Liver (tissue), 10 donors: ENCODE results near the gene OPTN. TPM values are rescaled to one million over a fixed set of nuclear protein-coding genes. Genes with fewer than 3 reads are reported as not detected.

Experiments
- DNase-seq: peaks from one replicate; pipeline ENCODE4 v3.0.0-alpha.2; 2017; ENCODE audit warnings: low spot score
- H3K27ac ChIP-seq, 2 donors: one replicate each; pipeline ENCODE4 v1.7.0; 2013; ENCODE audit warnings: inconsistent platforms in 2 of 2, low read length in 2 of 2, control low read depth in 1 of 2, low read depth in 1 of 2, mild to moderate bottlenecking in 1 of 2
- H3K27me3 ChIP-seq, 4 donors: one replicate each; pipeline versions ENCODE4 v1.6.1 to v1.7.0; 2013; ENCODE audit warnings: low read length in 3 of 4, inconsistent platforms in 1 of 4, mild to moderate bottlenecking in 1 of 4, moderate library complexity in 1 of 4; ENCODE audit not compliant: control insufficient read depth in 4 of 4, insufficient read depth in 4 of 4
- H3K36me3 ChIP-seq, 4 donors: one replicate each; pipeline versions ENCODE4 v1.6.1 to v1.7.0; 2013; ENCODE audit warnings: low read length in 3 of 4, mild to moderate bottlenecking in 3 of 4, low read depth in 1 of 4, moderate library complexity in 1 of 4; ENCODE audit not compliant: control insufficient read depth in 4 of 4, insufficient read depth in 3 of 4
- H3K4me1 ChIP-seq, 4 donors: one replicate each; pipeline versions ENCODE4 v1.6.1 to v1.7.0; 2013; ENCODE audit warnings: low read length in 3 of 4, mild to moderate bottlenecking in 3 of 4, moderate library complexity in 1 of 4; ENCODE audit not compliant: control insufficient read depth in 4 of 4, insufficient read depth in 4 of 4
- H3K4me3 ChIP-seq, 3 donors: one replicate each; pipeline versions ENCODE4 v1.6.1 to v1.7.0; 2013; ENCODE audit warnings: low read length in 3 of 3, control low read depth in 1 of 3, low read depth in 1 of 3, mild to moderate bottlenecking in 1 of 3
- H3K9ac ChIP-seq, 2 donors: one replicate each; pipeline ENCODE4 v1.7.0; 2013; ENCODE audit warnings: low read length in 2 of 2, mild to moderate bottlenecking in 2 of 2, moderate library complexity in 2 of 2, control low read depth in 1 of 2, low read depth in 1 of 2
- H3K9me3 ChIP-seq, 4 donors: one replicate each; pipeline versions ENCODE4 v1.6.1 to v1.7.0; 2013; ENCODE audit warnings: low read length in 3 of 4; ENCODE audit not compliant: control insufficient read depth in 4 of 4
- CTCF ChIP-seq: fragments of 150-350 bp; IDR thresholded peaks from 2 replicates; pipeline ENCODE4 v1.5.1; 2017; ENCODE audit warnings: improper control_type of control experiment, low read depth, low read length; ENCODE audit not compliant: missing input control
- EGR1 ChIP-seq, 2 donors: IDR thresholded peaks; 2 replicates each; pipeline ENCODE4 v1.6.1; 2016 to 2018; ENCODE audit warnings: antibody characterized with exemption in 2 of 2, low read depth in 2 of 2
- FOXA2 ChIP-seq: IDR thresholded peaks from 2 replicates; pipeline ENCODE4 v1.6.1; 2016; ENCODE audit warnings: antibody characterized with exemption
- HNF4A ChIP-seq, 2 donors: conservative IDR thresholded peaks; 2 replicates each; pipeline ENCODE4 v1.6.1; 2016; ENCODE audit warnings: antibody characterized with exemption in 2 of 2, mild to moderate bottlenecking in 2 of 2
- HNF4G ChIP-seq: IDR thresholded peaks from 2 replicates; pipeline ENCODE4 v1.6.1; 2016; ENCODE audit warnings: antibody characterized with exemption
- NR2F2 ChIP-seq: IDR thresholded peaks from 2 replicates; pipeline ENCODE4 v1.6.1; 2016; ENCODE audit warnings: antibody characterized with exemption
- RXRA ChIP-seq, 2 donors: IDR thresholded peaks; 2 replicates each; pipeline ENCODE4 v1.6.1; 2017 to 2018; ENCODE audit warnings: antibody characterized with exemption in 2 of 2, mild to moderate bottlenecking in 1 of 2
- SP1 ChIP-seq: IDR thresholded peaks from 2 replicates; pipeline ENCODE4 v1.6.1; 2018; ENCODE audit warnings: antibody characterized with exemption, mild to moderate bottlenecking
- TAF1 ChIP-seq: conservative IDR thresholded peaks from 2 replicates; pipeline ENCODE4 v1.6.1; 2016; ENCODE audit warnings: antibody characterized with exemption, mild to moderate bottlenecking
- WGBS: extraction: QIAGEN DNeasy Blood & Tissue Kit; methylation state at CpG from one replicate; pipeline ENCODE4 v1.1.7; 2013; 5-methylcytosine and 5-hydroxymethylcytosine counted together
- polyA plus RNA-seq, 2 donors: library from polyadenylated mRNA; stranded (reverse) in 1 of 2; unstranded in 1 of 2; fragments of 200-250 nt in 1 of 2; fragments of >200 nt in 1 of 2; fragmentation: Nextera tagmentation in 1 of 2; extraction: Ambion mirVana in 1 of 2; gene quantifications; one replicate each; pipeline versions ENCODE4 v1.2.1 to v1.2.3, GENCODE V29; 2013 to 2015
- small RNA-seq: library from RNA; depleted of rRNA; stranded (forward); fragments of <200 nt; gene quantifications from one replicate; pipeline ENCODE3, GENCODE V24; 2014
- total RNA-seq, 2 donors: library from RNA; depleted of rRNA; stranded (reverse); fragments of >200 nt; gene quantifications; one replicate each; pipeline ENCODE4 v1.2.3, GENCODE V29; 2014
- TF ChIP-seq, protein P1 (sequence below): IDR thresholded peaks from 2 replicates; pipeline ENCODE4 v1.6.1; 2016; ENCODE audit warnings: antibody characterized with exemption
- donor health status: healthy.
- donor health status: healthy.
- donor health status: healthy.
- donor health status: healthy.
- donor health status: healthy.

The OPTN gene
- total and polyA plus RNA-seq, 4 donors = 21.5 to 42.0 (median 34.2) TPM

DNA sequence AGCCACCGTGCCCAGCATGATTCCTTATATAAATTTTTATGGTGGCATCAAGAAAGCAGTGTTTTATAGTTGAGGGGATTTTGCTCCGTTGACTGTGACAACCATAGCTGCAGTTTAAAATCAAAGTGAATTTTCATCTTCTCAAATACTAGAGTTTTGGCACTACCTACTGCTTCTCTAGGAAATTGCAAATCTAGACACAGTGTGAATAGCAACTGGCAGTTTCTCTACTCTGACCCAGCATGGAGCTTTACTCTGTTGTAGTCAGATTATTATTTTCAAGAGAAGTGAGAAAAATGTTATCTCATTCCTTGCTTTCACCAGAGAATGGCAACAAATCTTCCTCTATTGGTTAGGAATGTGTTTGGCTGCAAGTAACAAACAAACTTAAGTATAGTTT, 84.3 kb downstream of the OPTN start:
- peaks cover 0 to 2% (median 0%) of the 10 kb centered on the region in 4 donors for H3K4me1 ChIP-seq
- 68% methylated on average over 2 of the region's 2 CpGs for WGBS
- H3K4me3 ChIP-seq = no peak overlapping the region
- no peak for DNase-seq
- H3K27ac ChIP-seq = no peak overlapping the region
- H3K27me3 ChIP-seq = no peaks in the 10 kb centered on the region
- H3K9me3 ChIP-seq = no peaks in the 10 kb centered on the region
- H3K36me3 ChIP-seq = no peaks in the 10 kb centered on the region
- no peak overlapping the region for H3K9ac ChIP-seq
- TF ChIP-seq EGR1 (IDR thresholded peaks at IDR 0.05; ENCODE audit: low read depth in 2 of 2) (no peak), TAF1 (no peak), CTCF (no peak), HNF4A (conservative IDR thresholded peaks at IDR 0.05) (no peak), RXRA (IDR thresholded peaks at IDR 0.05) (no peak), FOXA2 (no peak)

DNA sequence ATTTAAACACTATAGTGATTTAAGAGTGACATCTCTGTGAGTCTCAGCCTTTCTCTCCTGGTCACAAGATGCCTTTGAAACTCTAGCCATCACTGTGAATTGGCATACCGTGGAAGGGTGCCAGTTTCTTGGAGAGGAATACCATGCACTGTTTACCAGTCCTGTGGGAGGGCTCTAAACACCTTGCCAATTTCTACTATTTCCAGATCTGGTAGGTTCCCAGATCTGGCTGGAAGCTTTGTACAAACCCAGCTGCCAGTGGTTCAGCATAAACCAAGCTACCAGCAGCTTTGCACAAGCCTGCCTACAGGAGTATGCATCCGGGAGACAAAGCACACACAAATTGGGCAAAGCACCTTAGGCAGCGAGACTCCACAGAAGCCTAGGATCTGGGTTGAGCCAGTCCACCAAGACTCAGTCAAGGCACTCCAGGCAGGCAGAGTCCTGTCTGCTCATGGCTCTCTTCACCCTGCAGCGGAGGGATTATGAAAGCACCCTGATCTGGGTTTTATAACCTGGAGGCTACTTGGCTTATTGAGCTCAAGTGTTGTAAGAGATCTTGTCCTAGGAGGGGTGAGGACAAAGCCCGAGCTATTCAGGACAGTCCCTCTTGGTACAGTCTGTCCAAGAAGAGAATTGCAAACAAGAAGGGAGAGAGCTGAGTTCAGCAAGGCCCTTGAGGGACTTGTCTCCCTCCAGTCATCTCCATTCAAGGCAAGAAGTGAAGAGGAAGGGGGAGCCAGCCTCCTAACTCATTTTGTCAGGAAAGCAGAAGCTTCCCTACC, 85.0 kb downstream of the OPTN start:
- Histone ChIP-seq H3K27me3 (no peaks in the 10 kb centered on the region), H3K27ac (no peak overlapping the region), H3K36me3 (no peaks in the 10 kb centered on the region), H3K9ac (no peak overlapping the region), H3K9me3 (no peaks in the 10 kb centered on the region), H3K4me1 (peaks cover 0 to 2% (median 0%) of the 10 kb centered on the region in 4 donors), H3K4me3 (no peak overlapping the region)
- peak; percentile 31 for TF ChIP-seq SP1
- TF ChIP-seq RXRA (IDR thresholded peaks at IDR 0.05) = peak in 1 of 2 donors; percentile 6
- TF ChIP-seq HNF4A (conservative IDR thresholded peaks at IDR 0.05) = peak; percentile 11 to 15
- TF ChIP-seq TAF1 = no peak
- DNase-seq = no peak
- 55% methylated on average over 5 of the region's 5 CpGs for WGBS

DNA sequence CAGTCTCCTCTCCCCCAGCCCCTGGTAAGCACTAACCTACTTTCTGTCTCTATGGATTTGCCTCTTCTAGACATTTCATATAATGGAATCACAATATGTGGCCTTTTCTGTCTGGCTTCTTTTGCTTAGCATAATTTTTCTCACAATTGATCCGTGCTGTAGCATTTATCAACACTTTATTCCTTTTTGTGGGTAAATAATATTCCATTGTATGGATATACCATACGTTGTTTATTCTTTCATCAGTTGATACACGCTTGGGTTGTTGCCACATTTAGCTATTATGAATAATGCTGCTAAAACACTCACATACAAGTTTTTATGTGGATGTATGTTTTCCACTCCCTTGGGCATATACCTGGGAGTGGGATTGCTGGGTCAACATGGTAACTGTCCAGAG, 87.2 kb downstream of the OPTN start:
- TF ChIP-seq, protein P1, sequence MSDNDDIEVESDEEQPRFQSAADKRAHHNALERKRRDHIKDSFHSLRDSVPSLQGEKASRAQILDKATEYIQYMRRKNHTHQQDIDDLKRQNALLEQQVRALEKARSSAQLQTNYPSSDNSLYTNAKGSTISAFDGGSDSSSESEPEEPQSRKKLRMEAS = no peak
- no peak for TF ChIP-seq NR2F2
- no peak for TF ChIP-seq HNF4G
- no peak for TF ChIP-seq SP1
- no peak for TF ChIP-seq RXRA (IDR thresholded peaks at IDR 0.05)
- no peak overlapping the region for H3K4me3 ChIP-seq
- 96% methylated on average over 3 of the region's 3 CpGs for WGBS
- no peaks in the 10 kb centered on the region for H3K9me3 ChIP-seq
- peaks cover 0 to 2% (median 0%) of the 10 kb centered on the region in 4 donors for H3K4me1 ChIP-seq
- no peaks in the 10 kb centered on the region for H3K27me3 ChIP-seq
- H3K36me3 ChIP-seq = no peaks in the 10 kb centered on the region
- H3K9ac ChIP-seq = no peak overlapping the region
- no peak overlapping the region for H3K27ac ChIP-seq
- DNase-seq = no peak

Small RNA genes within 50 kb of the gene (small RNA-seq; reads per million reads assigned to genes)
- not detected for gene SNRPGP5

Other genes with a start within 250 kb of the OPTN start
- 1 to 10 TPM; 6.5 to 6.6 TPM for gene CCDC3, start 98.5 kb upstream of the OPTN start, total RNA-seq
- gene CCDC3, start 98.5 kb upstream of the OPTN start, polyA plus RNA-seq = 10 to 100 TPM in 1 of 2 donors, 1 to 10 TPM in 1; 2.2 to 12.3 TPM
- 10 to 100 TPM in 1 of 2 donors, under 1 TPM in 1; under 0.01 to 10.0 TPM for gene MCM10, start 61.4 kb downstream of the OPTN start, total RNA-seq
- under 1 TPM; 0.32 to 0.37 TPM for gene MCM10, start 61.4 kb downstream of the OPTN start, polyA plus RNA-seq
- not detected for gene UCMA, start 134.2 kb downstream of the OPTN start, total RNA-seq
- gene UCMA, start 134.2 kb downstream of the OPTN start, polyA plus RNA-seq = not detected
- 10 to 100 TPM; 45.4 to 70.7 TPM for gene PHYH, start 199.9 kb downstream of the OPTN start, total RNA-seq
- gene PHYH, start 199.9 kb downstream of the OPTN start, polyA plus RNA-seq = 100 to 1,000 TPM; 103 to 139 TPM
- 10 to 100 TPM; 21.9 to 39.3 TPM for gene SEPHS1, start 248.1 kb downstream of the OPTN start, total RNA-seq
- 10 to 100 TPM; 10.4 to 34.7 TPM for gene SEPHS1, start 248.1 kb downstream of the OPTN start, polyA plus RNA-seq